IMR-90 (cell line): ENCODE data around the gene USP47. TPM values are rescaled to one million over a fixed set of nuclear protein-coding genes. Genes with fewer than 3 reads are reported as not detected.

Experiments
- ATAC-seq: fragments of 200-7000 bp; cut with Tn5 transposase; 2 replicates; pipeline ENCODE4 v1.9.1; 2020; ENCODE audit warnings: low read depth, mild to moderate bottlenecking, moderate library complexity
- BruUV-seq: library from RNA; stranded (reverse); fragments of 400-500 nt; replicated peaks from 2 replicates; lab custom pipeline; 2021; lab: Mats Ljungman, UMichigan
- CTCF ChIA-PET: fragments of 300-600 bp; formaldehyde crosslinking; extraction: SDS; loops from one replicate; lab custom pipeline; 2021; ENCODE audit warnings: antibody characterized with exemption; lab: Yijun Ruan, JAX
- POLR2A ChIA-PET: fragments of 300-600 bp; sonication (Branson Sonifier 250); formaldehyde crosslinking; loops from one replicate; lab custom pipeline; 2022; ENCODE audit warnings: antibody characterized with exemption; ENCODE audit not compliant: unreplicated experiment; lab: Charles Lee
- DNase-seq: peaks from one replicate; pipeline ENCODE4 v3.0.0; 2013
- H2AFZ ChIP-seq: replicated peaks from 2 replicates; pipeline ENCODE3; 2013; ENCODE audit warnings: low read length, mild to moderate bottlenecking; ENCODE audit not compliant: poor library complexity
- H2AK5ac ChIP-seq: 2 replicates; pipeline ENCODE4 v1.6.1; 2013; ENCODE audit warnings: low read depth, low read length, inconsistent platforms
- H2AK9ac ChIP-seq: replicated peaks from 2 replicates; pipeline ENCODE3; 2013; ENCODE audit warnings: mild to moderate bottlenecking, low read depth, low read length, moderate library complexity; ENCODE audit not compliant: poor library complexity
- H2BK120ac ChIP-seq: 2 replicates; pipeline ENCODE4 v1.6.1; 2013; ENCODE audit warnings: low read depth, low read length, inconsistent platforms
- H2BK15ac ChIP-seq: 3 replicates; pipeline ENCODE4 v1.6.1; 2013; ENCODE audit warnings: low read depth, low read length, inconsistent platforms
- H2BK20ac ChIP-seq: 2 replicates; pipeline ENCODE4 v1.6.1; 2013; ENCODE audit warnings: low read depth, mild to moderate bottlenecking, inconsistent platforms, low read length, moderate library complexity
- H2BK5ac ChIP-seq: 2 replicates; pipeline ENCODE4 v1.6.1; 2013; ENCODE audit warnings: mild to moderate bottlenecking, low read depth, low read length, inconsistent platforms; ENCODE audit not compliant: poor library complexity, severe bottlenecking
- H3K14ac ChIP-seq: replicated peaks from 2 replicates; pipeline ENCODE4 v1.6.1; 2013; ENCODE audit warnings: low read depth, low read length, inconsistent platforms
- H3K18ac ChIP-seq: 2 replicates; pipeline ENCODE4 v1.6.1; 2013; ENCODE audit warnings: low read depth, low read length, control low read depth
- H3K23ac ChIP-seq: 2 replicates; pipeline ENCODE4 v1.6.1; 2013; ENCODE audit warnings: low read depth, low read length, inconsistent platforms
- H3K27ac ChIP-seq: 2 replicates; pipeline ENCODE4 v1.5.1; 2013; ENCODE audit warnings: mild to moderate bottlenecking, control low read depth, low read length; ENCODE audit not compliant: insufficient read depth
- H3K27me3 ChIP-seq: 2 replicates; pipeline ENCODE4 v1.6.1; 2013; ENCODE audit warnings: low read length; ENCODE audit not compliant: control insufficient read depth, insufficient read depth
- H3K36me3 ChIP-seq: 2 replicates; pipeline ENCODE4 v1.6.1; 2013; ENCODE audit warnings: low read length, mixed read lengths; ENCODE audit not compliant: control insufficient read depth, insufficient read depth
- H3K4ac ChIP-seq: 2 replicates; pipeline ENCODE4 v1.6.1; 2013; ENCODE audit warnings: low read depth, low read length, inconsistent platforms
- H3K4me1 ChIP-seq: 2 replicates; pipeline ENCODE4 v1.6.1; 2013; ENCODE audit warnings: low read length, mixed read lengths; ENCODE audit not compliant: control insufficient read depth, insufficient read depth
- H3K4me2 ChIP-seq: 2 replicates; pipeline ENCODE4 v1.6.1; 2013; ENCODE audit warnings: low read depth, mild to moderate bottlenecking, control low read depth, low read length, moderate library complexity
- H3K4me3 ChIP-seq: 2 replicates; pipeline ENCODE4 v1.5.1; 2013; ENCODE audit warnings: low read depth, mild to moderate bottlenecking, control low read depth, low read length, moderate library complexity; ENCODE audit not compliant: insufficient read depth
- H3K56ac ChIP-seq: 2 replicates; pipeline ENCODE4 v1.6.1; 2013; ENCODE audit warnings: low read length, inconsistent platforms; ENCODE audit not compliant: insufficient read depth; ENCODE audit errors: extremely low read depth
- H3K79me1 ChIP-seq, 2 experiments: 2 replicates each; pipeline ENCODE4 v1.6.1; 2013; ENCODE audit warnings: low read length in 2 of 2, inconsistent platforms in 1 of 2, low read depth in 1 of 2
- H3K9ac ChIP-seq: 2 replicates; pipeline ENCODE4 v1.6.1; 2013; ENCODE audit warnings: low read depth, low read length, control low read depth
- H3K9me1 ChIP-seq: 2 replicates; pipeline ENCODE4 v1.6.1; 2013; ENCODE audit warnings: low read length, inconsistent platforms; ENCODE audit not compliant: insufficient read depth
- H3K9me3 ChIP-seq: 2 replicates; pipeline ENCODE4 v1.6.1; 2013; ENCODE audit warnings: low read length; ENCODE audit not compliant: control insufficient read depth, insufficient read depth
- H4K20me1 ChIP-seq: 2 replicates; pipeline ENCODE4 v1.6.1; 2013; ENCODE audit warnings: low read length, inconsistent platforms; ENCODE audit not compliant: insufficient read depth
- H4K5ac ChIP-seq: 2 replicates; pipeline ENCODE4 v1.6.1; 2013; ENCODE audit warnings: mild to moderate bottlenecking, low read depth, low read length, control low read depth
- H4K8ac ChIP-seq, 2 experiments: 2 replicates each; pipeline ENCODE4 v1.6.1; 2013; ENCODE audit warnings: low read depth in 2 of 2, low read length in 2 of 2, control low read depth in 1 of 2, inconsistent platforms in 1 of 2
- H4K91ac ChIP-seq: 2 replicates; pipeline ENCODE4 v1.6.1; 2013; ENCODE audit warnings: low read depth, low read length, inconsistent platforms; ENCODE audit not compliant: insufficient read depth
- BHLHE40 ChIP-seq: fragments of 150-350 bp; IDR thresholded peaks from 2 replicates; pipeline ENCODE4 v1.6.1; 2016; ENCODE audit warnings: mild to moderate bottlenecking, low read depth, low read length
- CEBPB ChIP-seq: IDR thresholded peaks from 2 replicates; pipeline ENCODE4 v1.6.1; 2012; ENCODE audit warnings: low read depth, low read length, improper control_type of control experiment
- CHD1 ChIP-seq: IDR thresholded peaks from 2 replicates; pipeline ENCODE4 v1.6.1; 2012; ENCODE audit warnings: low read depth, low read length, improper control_type of control experiment
- MAFK ChIP-seq: IDR thresholded peaks from 2 replicates; pipeline ENCODE4 v1.6.1; 2012; ENCODE audit warnings: low read depth, low read length, improper control_type of control experiment
- MXI1 ChIP-seq: IDR thresholded peaks from 2 replicates; pipeline ENCODE4 v1.6.1; 2012; ENCODE audit warnings: low read depth, mild to moderate bottlenecking, low read length, moderate library complexity, borderline replicate concordance
- NFE2L2 ChIP-seq: fragments of 150-350 bp; IDR thresholded peaks from 2 replicates; pipeline ENCODE4 v1.6.1; 2016; ENCODE audit warnings: low read depth, mild to moderate bottlenecking, low read length
- RAD21 ChIP-seq: IDR thresholded peaks from 2 replicates; pipeline ENCODE4 v1.6.1; 2012; ENCODE audit warnings: low read length, improper control_type of control experiment
- WGBS, 2 experiments: methylation state at CpG; one replicate each; pipeline versions ENCODE4 v1.1.5 to v1.1.7; 2013; ENCODE audit warnings: missing lambda C conversion rate in 2 of 2; ENCODE audit not compliant: insufficient read length in 1 of 2; ENCODE audit errors: extremely low coverage in 2 of 2; 5-methylcytosine and 5-hydroxymethylcytosine counted together
- dilution Hi-C: fragments of 300-500 bp; cut with HindIII; formaldehyde crosslinking; loops from one replicate; pipeline ENCODE4 v1.14.3; 2018; ENCODE audit warnings: low sequenced_read_pairs; ENCODE audit not compliant: unreplicated experiment
- in situ Hi-C: fragments of 300-500 bp; cut with MboI; formaldehyde crosslinking; loops from 3 replicates; pipeline ENCODE4 v1.14.3; 2019; ENCODE audit warnings: low sequenced_read_pairs, inconsistent platforms, mixed read lengths
- intact Hi-C: fragments of 100-400 bp; cut with micrococcal nuclease; formaldehyde crosslinking; loops from 2 replicates; pipeline ENCODE4 v1.10.0; 2022
- polyA plus RNA-seq, 3 experiments: library from polyadenylated mRNA; depleted of rRNA; stranded (reverse); fragments of >200 nt; gene quantifications; 2 replicates each; pipeline ENCODE4 v1.2.3, GENCODE V29; 2012; ENCODE audit warnings: low replicate concordance in 1 of 3
- total RNA-seq: library from RNA; depleted of rRNA; stranded (reverse); fragments of >200 nt; gene quantifications from 2 replicates; pipeline ENCODE4 v1.2.3, GENCODE V29; 2012
- TF ChIP-seq, protein P1 (sequence below): fragments of 150-350 bp; IDR thresholded peaks from 2 replicates; pipeline ENCODE4 v1.6.1; 2017; ENCODE audit warnings: mild to moderate bottlenecking, antibody characterized with exemption, low read length, low read depth

The USP47 gene
- total and polyA plus RNA-seq, 2 of the 4 experiments (the other 2 are of a cell fraction), result 15.0 to 110 TPM

GRCh38 chr11:11946180-11946579 lies 104.4 kb downstream of the USP47 start:
- ChIA-PET POLR2A (no interaction called here), CTCF (interaction anchor here (0.7 to 1.0 kb wide), 3 partner anchors 20 to 94 kb away, joined by 3 to 4 read pairs (median 3); no protein-coding TSS in a partner anchor)
- TF ChIP-seq RAD21 (0 out of 2 replicates have a peak, but pooled peaks have one; percentile 3), MXI1 (no peak), NFE2L2 (peak; percentile 57; the same call in 1 of the 2 replicates), BHLHE40 (no peak), CEBPB (0 out of 2 replicates have a peak, but pooled peaks have one; percentile 23), CHD1 (no peak), MAFK (0 out of 2 replicates have a peak, but pooled peaks have one; percentile 3)
- TF ChIP-seq, protein P1, sequence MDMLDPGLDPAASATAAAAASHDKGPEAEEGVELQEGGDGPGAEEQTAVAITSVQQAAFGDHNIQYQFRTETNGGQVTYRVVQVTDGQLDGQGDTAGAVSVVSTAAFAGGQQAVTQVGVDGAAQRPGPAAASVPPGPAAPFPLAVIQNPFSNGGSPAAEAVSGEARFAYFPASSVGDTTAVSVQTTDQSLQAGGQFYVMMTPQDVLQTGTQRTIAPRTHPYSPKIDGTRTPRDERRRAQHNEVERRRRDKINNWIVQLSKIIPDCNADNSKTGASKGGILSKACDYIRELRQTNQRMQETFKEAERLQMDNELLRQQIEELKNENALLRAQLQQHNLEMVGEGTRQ, result no peak
- Histone ChIP-seq H2BK120ac (peak overlapping the region; percentile 11; the same call in 1 of the 2 replicates), H2BK5ac (peak overlapping the region; percentile 31), H4K8ac (no peak overlapping the region), H3K4me1 (peaks cover 5% of the 10 kb centered on the region; the same call in 1 of the 2 replicates), H3K27ac (no peak overlapping the region), H3K27me3 (no peaks in the 10 kb centered on the region), H3K4me3 (no peak overlapping the region), H2AFZ (no peak overlapping the region), H3K4ac (no peak overlapping the region; the same call in 1 of the 2 replicates), H3K18ac (no peak overlapping the region; the same call in 1 of the 2 replicates), H2AK5ac (no peak overlapping the region), H3K79me1 (peaks cover 11 to 25% of the 10 kb centered on the region in 2 experiments), H3K56ac (no peak overlapping the region), H4K91ac (no peak overlapping the region), H2BK20ac (no peak overlapping the region), H3K9me1 (no peaks in the 10 kb centered on the region), H4K5ac (no peak overlapping the region), H3K4me2 (peak overlapping the region; percentile 26; the same call in 1 of the 2 replicates), H2BK15ac (no peak overlapping the region), H2AK9ac (no peak overlapping the region), H3K9ac (no peak overlapping the region), H3K14ac (0 out of 2 replicates have a peak overlapping the region, but pooled peaks have one; percentile 10), H3K23ac (peak overlapping the region; percentile 39; the same call in 1 of the 2 replicates), H4K20me1 (no peaks in the 10 kb centered on the region), H3K9me3 (no peaks in the 10 kb centered on the region), H3K36me3 (peaks cover 16% of the 10 kb centered on the region)
- peak; percentile 68 for DNase-seq
- no CpG with 5 or more reads among the region's 2 CpGs for WGBS, 2 experiments
- in situ Hi-C loops, result no loop called here
- no TSS peak for BruUV-seq
- dilution Hi-C loops, result no loop called here
- intact Hi-C loops, result no loop called here
- peak; percentile 77 for ATAC-seq
